Peyer's patch (tissue), 4 donors: ENCODE data around the gene PGAP6.

ENCODE experiments used
- CTCF ChIP-seq, 6 experiments: fragments of 450-650 bp in 4 of 6; fragments of 200-600 bp in 2 of 6; sonication (generic) in 1 of 6; IDR thresholded peaks; one replicate each; pipeline ENCODE4 v1.5.1; 2017 to 2019; ENCODE audit warnings: antibody characterized with exemption in 6 of 6, mild to moderate bottlenecking in 3 of 6, moderate library complexity in 1 of 6
- POLR2A ChIP-seq, 2 donors: fragments of 450-650 bp; IDR thresholded peaks; one replicate each; pipeline ENCODE4 v1.5.1; 2017; ENCODE audit warnings: antibody characterized with exemption in 2 of 2, mild to moderate bottlenecking in 2 of 2, moderate library complexity in 2 of 2

- TF ChIP-seq CTCF (IDR thresholded peaks at IDR 0.05) (no peak), POLR2A (IDR thresholded peaks at IDR 0.05) (no peak)
These were observed 11.8 kb downstream of the PGAP6 start for GRCh38 chr16:369866-370436.
